Omental fat pad (tissue), 4 donors: ENCODE results near the gene ARMC7. TPM values are rescaled to one million over a fixed set of nuclear protein-coding genes. Genes with fewer than 3 reads are reported as not detected.

Experiments used
- ATAC-seq: fragments of 150-250 bp; one replicate; pipeline ENCODE4 v1.9.1; 2016; ENCODE audit warnings: mild to moderate bottlenecking, moderate library complexity; ENCODE audit not compliant: low FRiP score
- DNase-seq: peaks from one replicate; pipeline ENCODE4 v3.0.0-alpha.2; 2019; ENCODE audit warnings: low spot score
- CTCF ChIP-seq, 3 donors: fragments of 450-650 bp; IDR thresholded peaks; one replicate each; pipeline ENCODE4 v1.5.1; 2016 to 2017; ENCODE audit warnings: antibody characterized with exemption in 3 of 3, mild to moderate bottlenecking in 3 of 3, moderate library complexity in 2 of 3
- total RNA-seq, 4 donors: library from RNA; depleted of rRNA; stranded (reverse); fragments of >200 nt; gene quantifications; one replicate each; pipeline ENCODE4 v1.1.0, GENCODE V29; 2016

The ARMC7 gene
- total RNA-seq, 4 donors from 2014 or later, result 3.1 to 7.7 (median 4.9) TPM

GRCh38 chr17:75087558-75088453 lies 22.0 kb upstream of the ARMC7 start, which contains the start of gene SLC16A5:
Gene SLC16A5, plus strand, starts transcription at chr17:75087954. Its CDS starts 5,683 bp downstream, at chr17:75093637.
- DNase-seq (no peak), ATAC-seq (peak; percentile 87)
- no peak for TF ChIP-seq CTCF (IDR thresholded peaks at IDR 0.05)

GRCh38 chr17:75088465-75089417 lies 21.0 kb upstream of the ARMC7 start:
- no peak for DNase-seq
- TF ChIP-seq CTCF (IDR thresholded peaks at IDR 0.05), result no peak
- ATAC-seq, result peak; percentile 61

GRCh38 chr17:75090871-75091854 lies 18.6 kb upstream of the ARMC7 start:
- DNase-seq, result no peak
- ATAC-seq, result no peak

GRCh38 chr17:75091855-75092327 lies 17.9 kb upstream of the ARMC7 start:
- ATAC-seq (no peak), DNase-seq (no peak)
- no peak for TF ChIP-seq CTCF (IDR thresholded peaks at IDR 0.05)

More at GRCh38 chr17:75090871-75091854, 18.6 kb upstream of the ARMC7 start:
- no peak for TF ChIP-seq CTCF (IDR thresholded peaks at IDR 0.05)

- peak; percentile 57 for ATAC-seq
- DNase-seq, result no peak
- no peak for TF ChIP-seq CTCF (IDR thresholded peaks at IDR 0.05)
Measured at GRCh38 chr17:75093548-75094158, 16.1 kb upstream of the ARMC7 start.
